Loucy (cell line): Measurements from ENCODE around the gene VSTM2L.

Experiments
- CTCF ChIP-seq: fragments of 200-600 bp; sonication (generic); conservative IDR thresholded peaks from 2 replicates; pipeline ENCODE4 v1.5.1; 2014; ENCODE audit warnings: mild to moderate bottlenecking, antibody characterized with exemption, low read length
- EZH2phosphoT487 ChIP-seq: fragments of 200-600 bp; IDR thresholded peaks from 2 replicates; pipeline ENCODE4 v1.6.1; 2018; ENCODE audit warnings: antibody characterized with exemption, mild to moderate bottlenecking, moderate library complexity, borderline replicate concordance

DNA sequence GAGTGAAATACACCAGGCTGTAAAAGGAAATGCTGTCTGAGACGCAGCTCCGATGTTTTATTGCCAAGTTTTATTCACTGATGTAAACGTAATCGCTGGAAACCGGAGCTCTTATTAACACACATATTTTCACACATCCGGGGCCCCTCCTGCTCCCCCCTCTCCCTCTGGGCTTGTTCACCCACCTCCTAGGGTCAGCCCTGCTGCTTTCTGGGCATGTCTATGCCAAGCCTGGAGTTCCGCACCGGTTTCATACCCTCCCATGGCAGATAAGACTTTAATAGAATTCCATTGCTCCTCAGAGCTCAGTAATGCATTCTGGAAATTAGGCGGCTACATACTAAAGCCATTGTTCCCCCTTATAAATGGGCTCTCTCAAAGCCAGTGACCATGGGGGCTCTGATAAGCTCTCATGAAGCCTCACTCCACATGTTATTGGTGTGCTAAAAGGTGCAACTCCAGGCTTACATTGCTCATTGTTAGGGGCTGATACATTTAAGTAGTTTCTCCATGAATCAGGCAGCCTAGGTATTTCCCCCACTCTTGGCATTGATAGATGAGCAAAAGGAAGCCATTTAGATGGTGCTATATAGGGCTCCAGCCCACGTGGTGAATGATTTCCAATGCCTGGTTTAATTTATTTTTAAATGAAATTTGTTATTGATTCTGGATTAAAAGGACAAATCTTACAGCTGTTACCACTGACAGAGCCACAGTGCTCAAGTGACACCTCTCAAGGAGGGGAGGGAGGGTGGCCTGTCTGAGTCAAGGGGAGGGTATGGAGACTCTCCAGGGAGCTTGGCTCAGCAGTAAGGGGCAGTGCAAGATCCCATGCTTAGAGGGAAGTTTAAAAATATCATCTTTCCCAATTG lies 4.5 kb upstream of the VSTM2L start:
- TF ChIP-seq CTCF (no peak), EZH2phosphoT487 (no peak)
